Measurements from ENCODE around the gene SPTBN4.
"Not testable (repeated sequence)": the region's sequence is repeated elsewhere in the genome, so short reads cannot be mapped to it uniquely, and the experiment has no call there.

SPTBN4 gene

DNA sequence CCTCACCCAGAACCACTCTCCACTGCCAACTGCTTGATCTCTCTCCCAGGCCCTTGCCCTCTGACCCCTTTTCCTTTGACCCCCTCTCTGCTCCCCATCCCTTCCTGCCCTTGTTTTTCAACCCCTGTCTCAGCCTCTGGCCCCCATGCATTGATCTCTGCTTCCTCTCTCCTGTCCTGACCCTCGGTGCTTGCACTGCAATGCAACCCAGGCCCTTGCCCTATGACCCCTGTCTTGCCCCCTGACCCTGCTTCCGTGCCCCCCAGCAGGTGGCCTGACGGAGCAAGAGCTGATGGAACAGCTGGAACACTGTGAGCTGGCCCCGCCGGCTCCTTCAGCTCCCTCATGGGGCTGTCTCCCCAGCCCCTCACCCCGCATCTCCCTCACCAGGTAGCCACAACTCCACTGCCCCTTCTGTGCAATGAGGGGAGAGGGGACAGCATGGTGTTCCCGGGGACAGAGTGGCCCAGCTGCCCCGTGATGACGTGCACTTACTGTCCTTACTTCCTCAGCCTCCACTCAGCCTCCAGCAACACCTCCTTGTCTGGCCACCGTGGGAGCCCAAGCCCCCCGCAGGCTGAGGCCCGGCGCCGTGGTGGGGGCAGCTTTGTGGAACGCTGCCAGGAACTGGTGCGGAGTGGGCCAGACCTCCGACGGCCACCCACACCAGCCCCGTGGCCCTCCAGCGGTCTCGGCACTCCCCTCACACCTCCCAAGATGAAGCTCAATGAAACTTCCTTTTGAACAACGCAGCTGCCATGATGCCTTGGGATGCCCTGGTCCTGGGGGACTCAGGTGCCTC is 123.9 kb downstream of the SPTBN4 start:
- DNase-seq: no peak

DNA sequence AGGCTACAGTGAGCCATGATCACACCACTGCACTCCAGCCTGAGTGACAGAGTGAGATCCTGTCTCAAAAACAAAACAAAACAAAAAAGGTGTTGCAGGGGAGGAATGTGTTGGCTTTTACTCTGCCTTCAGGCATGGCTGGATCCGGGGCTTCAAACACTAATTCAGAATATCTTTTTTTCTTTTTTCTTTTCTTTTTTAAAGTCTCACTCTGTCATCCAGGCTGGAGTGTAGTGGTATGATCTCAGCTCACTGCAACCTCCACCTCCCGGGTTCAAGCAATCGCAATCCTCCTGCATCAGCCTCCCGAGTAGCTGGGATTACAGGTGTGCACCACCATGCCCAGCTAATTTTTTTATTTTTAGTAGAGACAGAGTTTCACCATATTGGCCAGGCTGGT is 124.9 kb downstream of the SPTBN4 start:
- DNase-seq: not testable (repeated sequence)

DNA sequence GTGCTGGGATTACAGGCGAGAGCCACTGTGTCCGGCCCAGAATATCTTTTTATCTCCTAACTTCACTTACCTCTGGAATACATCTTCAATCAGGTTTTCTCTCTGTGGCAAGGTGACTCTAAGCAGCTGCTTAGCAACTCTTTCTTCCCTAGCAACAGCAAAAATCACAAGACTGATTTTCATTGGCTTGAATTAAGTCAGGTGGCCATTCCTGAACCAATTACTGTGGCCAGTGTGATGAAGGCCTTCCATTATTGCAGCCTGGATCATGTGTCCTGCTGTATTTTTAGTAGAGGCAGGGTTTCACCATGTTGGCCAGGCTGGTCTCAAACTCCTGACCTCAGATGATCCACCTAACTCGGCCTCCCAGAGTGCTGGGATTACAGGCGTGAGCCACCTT is 125.4 kb downstream of the SPTBN4 start:
- DNase-seq: no peak

DNA sequence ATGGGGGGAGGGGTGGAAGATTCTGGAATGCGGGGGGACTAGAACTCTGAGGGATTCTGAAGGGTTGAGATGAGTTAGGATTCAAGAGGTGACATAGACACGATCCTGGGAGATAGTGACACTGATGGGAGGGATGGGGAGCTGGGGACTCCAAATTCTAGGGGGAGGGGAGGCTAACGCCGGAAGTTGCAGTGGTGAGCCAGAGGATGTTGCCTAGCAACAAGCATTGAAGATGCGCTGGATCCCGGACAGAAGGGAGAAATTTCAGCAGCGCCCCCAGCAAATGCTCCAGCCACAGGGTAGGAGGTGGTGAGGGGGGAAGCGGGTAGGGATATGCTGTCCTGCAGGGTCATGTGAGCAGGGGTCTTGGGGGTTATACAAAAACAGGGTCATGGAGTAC is 127.5 kb downstream of the SPTBN4 start:
- no peak for DNase-seq

DNA sequence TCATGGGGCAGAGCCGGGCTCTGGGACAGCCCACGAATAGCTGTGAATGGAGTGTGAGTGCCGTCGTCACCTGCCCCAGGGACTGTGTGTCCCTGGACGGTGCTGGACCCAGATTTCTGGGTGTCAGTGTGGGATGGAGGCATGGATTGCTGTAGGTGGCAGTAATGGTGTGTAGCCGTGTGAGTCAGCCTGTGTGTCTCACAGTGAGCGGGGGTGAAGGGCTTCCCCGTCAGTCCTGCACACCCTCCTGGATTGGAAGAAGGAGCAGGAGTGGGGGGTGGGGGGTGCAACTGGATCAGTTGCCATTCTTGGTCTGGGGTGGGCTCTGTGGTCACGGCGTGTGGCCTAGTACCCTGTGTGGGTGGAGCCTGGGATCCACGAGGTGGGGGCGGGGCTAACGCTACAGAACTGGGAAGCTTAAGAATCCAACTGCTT is 127.9 kb downstream of the SPTBN4 start:
- no peak for DNase-seq

DNA sequence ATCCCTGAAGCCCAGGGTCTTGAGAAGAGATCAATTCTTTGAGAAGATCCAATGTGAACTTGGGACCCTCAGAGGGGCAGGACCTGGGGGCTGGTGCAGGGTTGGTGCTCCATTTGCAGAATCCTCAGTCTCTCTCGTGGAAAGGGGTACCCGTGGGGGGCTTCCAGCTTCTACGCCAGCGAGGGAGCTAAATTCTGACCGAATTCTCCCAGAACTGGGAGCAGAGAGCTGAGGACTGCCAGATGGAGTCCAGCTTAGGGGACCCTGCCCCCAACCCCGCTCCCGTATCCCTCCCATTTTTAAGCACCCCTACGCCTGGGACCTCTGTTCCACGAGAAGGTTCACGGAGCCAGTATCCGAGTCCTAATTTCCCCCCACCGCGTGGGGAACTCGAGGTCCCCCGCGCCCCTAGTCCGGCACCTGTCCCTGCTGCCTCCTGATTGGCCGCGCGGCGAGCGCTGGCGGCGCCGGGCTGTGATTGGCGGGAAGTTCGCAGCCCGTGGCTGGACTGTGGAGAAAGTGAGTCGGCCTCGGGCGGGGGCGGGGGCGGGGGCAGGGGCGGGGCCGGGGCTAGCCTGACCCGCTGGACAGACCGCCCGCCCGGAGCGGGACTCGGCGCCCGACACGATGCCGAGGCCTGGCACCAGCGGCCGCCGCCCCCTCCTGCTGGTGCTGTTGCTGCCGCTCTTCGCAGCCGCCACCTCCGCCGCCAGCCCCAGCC is 130.0 kb downstream of the SPTBN4 start:
- peak; percentile 87 for DNase-seq

DNA sequence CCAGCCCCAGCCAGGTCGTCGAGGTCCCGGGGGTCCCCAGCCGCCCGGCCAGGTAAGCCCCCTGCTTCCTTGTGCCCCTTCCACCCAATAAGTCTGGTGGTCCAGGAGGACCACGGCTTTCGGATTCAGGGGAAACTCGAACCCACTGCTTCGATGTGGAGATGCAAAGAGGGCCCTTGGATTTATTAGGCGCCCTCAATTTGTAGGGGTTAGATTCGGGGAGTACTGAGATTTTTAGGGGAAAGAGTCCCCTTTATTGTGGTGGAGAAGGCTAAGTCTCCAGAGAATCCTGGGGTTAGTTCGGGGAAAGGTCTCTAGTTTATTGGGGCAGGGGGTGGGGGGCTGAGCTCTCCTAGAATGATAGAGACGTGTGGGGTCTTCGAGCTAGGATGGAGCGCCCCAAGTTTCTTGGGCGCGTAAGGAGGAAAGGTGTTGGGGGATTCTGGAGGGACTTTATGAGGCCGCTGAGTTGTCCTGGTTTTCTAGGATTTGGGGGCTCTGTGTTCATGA is 130.6 kb downstream of the SPTBN4 start:
- DNase-seq: no peak

DNA sequence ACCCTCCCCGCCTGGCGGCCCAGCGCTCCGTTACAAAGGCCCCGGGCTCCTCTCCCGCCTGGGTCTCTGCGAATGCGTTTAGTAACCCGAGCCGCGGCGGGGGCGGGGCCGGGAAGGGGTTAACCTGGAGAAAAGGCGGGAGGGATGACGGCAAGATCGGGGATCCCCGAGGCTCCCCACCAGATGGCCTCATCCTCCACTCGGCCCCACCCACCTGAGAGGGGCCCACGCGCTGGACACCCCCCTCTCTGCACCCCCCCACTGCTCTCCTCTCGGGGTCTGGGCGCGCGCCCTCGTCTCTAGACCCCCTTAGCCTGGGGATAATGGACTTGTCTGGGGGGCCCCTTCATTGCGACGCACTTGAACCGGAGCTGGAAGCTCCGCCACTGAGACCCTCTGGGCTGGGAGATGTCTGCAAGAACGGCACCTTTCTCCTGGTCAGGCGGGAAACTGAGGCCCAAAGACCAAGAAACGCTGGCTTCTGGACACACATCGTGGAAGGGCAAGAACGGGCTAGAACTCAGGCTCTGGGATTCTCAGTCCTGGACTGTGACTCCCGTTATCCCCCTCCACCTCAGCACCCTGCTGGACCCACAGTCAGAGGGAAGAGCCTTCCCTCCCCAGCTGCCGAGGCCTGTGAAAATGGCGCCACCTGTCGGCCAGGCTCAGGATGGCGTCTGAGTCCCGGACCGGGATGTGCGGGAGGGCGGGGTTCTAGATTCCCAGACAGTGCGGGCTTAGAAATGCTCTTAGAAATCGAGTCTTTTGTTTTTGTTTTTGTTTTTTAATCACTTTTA is 131.5 kb downstream of the SPTBN4 start:
- DNase-seq: peak; percentile 94

DNA sequence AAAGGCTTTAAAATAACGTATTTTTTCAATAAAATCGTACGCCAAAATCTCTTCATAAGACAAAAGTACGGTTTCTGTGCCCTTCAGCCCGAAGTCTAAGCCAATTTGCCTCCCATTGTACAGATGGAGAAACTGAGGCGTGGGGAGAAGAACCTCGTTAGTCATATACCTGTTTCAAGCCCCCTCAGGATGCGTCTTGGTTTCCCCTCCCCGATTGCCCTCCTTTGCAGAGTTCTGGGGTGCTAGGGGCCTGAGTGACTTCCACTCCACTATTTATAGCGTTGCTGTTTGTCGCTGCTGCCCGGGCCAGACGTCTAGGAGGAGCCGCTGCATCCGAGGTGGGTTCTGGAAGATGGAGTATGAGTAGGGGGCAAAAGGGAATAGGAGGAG is 132.1 kb downstream of the SPTBN4 start:
- peak; percentile 39 for DNase-seq

DNA sequence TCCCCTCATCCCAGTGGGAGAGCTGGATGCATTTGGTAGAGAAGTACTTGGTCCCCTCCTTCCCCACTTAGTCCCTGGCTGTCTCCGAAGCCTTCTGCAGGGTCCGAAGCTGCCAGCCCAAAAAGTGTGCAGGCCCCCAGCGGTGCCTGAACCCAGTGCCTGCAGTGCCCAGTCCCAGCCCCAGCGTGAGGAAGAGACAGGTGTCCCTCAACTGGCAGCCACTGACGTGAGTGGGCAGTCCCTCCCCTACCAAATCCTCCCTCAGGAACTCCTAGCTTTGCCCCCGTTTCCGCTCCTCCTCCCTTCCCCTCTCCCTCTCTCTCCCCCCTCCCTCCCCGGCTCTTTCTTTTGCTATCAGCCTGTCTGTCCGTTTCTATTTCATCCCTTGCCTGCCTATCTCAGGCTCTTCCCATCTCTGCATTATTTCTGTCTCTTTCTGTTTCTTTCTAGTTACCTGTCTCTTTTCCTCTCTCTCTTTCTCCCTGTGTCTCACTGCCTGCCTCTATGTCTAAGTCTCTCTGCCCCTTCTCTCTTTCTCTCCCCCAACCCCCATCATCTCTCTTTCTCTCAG is 132.6 kb downstream of the SPTBN4 start:
- DNase-seq: peak; percentile 55

DNA sequence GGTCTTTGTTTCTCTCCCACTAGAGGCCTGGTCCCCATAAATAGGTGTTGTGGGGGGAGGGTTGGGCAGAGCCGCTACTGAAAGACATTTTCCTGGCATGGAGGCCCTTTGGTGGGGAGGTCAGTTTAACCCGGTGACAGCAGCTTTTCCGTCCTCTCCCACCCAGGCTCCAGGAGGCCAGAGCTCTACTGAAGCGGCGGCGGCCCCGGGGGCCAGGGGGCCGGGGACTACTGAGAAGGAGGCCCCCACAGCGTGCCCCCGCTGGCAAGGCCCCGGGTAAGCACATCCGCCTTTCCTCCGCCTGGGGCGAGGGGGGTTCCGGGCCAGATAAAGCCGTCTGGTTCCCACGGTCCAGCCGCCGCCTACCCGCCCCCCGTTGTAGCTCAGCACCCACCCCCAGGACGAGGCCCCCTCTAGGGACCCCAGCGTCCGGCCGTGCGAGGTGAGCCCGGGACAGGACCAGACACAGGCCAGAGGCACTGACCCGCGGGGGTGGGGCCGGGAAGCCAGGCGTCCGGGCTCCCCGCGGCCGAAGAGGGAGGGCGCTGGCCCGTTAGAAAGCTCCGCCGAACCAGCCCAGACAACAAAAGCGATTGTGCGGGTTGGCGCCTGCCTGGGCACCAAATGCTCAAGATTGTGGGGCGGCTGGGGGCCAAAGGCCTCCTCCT is 133.2 kb downstream of the SPTBN4 start:
- DNase-seq: peak; percentile 53

DNA sequence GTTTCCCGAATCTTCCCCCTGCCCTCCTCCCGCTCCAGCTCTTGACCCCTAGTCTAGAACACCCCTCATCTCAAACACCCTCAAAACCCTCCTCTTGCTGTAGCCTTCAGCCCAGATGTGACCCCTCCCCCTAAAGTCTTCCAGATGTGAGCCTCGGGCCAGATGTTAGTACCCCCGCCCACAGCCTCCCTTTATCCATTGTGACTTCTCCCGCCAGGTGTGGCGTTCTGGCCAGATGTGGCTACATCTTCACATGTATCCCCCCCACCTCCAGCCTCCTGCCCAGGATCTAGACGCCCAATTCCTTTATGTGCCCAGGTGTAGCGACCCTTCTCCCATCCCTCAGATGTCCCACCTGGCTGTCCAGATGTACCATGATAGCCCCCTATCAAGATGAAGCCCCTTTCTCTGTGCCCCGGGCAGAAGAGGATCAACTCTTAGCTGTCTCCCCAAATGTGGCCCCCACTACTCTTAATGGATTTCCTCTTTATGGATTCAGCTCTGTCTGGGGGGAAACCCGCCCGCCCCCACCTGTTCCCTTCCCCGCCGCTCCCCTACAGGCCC is 133.9 kb downstream of the SPTBN4 start:
- DNase-seq: peak; percentile 49

DNA sequence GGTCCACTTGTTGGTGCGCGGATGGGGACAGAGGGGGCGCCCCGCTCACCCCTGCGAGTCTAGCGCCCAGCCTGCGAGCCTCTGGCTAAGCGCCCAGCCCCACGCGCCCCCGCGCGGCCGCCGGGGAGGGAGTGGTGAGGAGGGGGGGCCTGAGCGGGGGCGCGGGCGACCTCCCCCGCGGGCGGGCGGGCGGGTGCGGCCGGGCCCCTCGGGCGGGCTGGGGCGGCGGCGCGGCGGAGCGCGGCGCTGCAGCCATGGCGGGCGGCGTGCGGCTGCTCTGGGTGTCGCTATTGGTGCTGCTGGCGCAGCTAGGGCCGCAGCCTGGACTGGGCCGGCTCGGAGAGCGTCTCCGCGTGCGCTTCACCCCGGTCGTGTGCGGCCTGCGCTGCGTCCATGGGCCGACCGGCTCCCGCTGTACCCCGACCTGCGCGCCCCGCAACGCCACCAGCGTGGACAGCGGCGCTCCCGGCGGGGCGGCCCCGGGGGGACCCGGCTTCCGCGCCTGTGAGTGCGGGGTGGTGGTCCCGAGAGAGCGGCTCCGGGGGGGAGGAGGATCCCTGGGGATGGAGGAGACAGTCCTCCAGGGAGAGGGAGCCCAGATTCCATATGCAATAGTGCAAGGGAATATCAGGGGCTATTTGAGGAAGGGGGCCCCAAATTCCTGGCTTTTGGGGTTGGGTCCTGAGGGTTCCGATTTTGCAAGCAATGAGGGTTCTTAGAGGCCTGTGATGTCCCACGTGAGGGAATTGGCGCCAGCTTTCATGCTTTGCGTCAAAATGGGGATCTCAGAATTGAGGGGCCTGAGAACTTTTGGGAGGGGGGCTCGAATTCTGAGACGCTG is 134.6 kb downstream of the SPTBN4 start, which contains the start of gene LTBP4:
TSS of gene LTBP4 (plus strand) at position 236 of the 841 bp plus-strand sequence. CDS start at position 255, 19 bp downstream.
- peak; percentile 61 for DNase-seq

DNA sequence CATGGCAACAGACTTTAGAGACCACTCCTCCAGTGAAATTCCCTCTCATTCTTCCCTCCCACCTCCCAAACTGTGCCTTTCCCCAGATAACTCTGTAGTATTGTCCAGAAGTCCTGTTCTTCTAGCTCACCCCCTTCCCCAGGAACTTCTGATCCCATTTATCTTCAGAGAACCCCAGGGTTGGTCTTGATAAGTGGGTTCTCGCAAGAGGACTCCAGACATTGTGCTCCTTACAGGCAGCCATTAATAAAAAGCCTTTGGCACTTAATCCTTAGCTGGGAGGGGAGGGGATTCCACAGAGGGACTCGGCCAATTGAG is 136.2 kb downstream of the SPTBN4 start:
- peak; percentile 61 for DNase-seq

DNA sequence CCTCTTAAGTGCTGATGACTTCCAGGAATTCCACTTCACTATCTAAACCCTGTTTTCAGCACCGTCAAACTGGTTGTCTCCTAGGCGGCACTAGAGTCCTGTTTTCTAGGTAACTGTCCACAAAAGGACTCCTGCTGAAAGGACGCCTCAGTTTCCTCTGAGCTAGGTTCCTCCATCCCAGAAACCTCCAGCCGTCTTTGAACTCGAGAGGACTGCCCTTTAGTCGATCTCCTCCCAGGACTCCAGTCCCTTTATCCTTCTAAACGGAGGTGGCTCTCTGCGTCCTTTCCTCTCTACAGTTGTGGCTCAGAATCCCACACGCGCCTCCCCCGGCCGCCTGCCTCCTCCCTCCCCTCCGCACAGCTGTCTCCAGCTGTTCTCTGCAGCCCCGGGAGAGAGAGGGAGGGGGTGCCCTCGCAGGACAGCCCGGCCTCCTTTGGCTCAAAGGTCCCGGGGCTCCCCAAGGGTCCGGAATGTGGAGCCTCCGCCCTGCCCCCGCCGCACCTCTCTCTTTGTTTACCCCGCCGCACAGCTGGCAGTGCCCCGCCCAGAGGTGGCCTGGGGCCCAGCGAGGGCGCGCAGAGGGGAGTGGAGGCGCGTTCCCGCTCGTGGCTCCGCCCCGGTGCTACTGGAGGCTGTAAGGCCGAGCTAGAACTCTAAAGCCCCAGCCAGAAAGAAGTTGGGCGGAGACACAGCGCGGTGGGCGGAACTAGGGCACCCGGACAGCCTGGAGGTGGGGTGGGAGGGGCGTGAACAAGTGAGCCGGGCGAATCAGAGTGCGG is 136.8 kb downstream of the SPTBN4 start:
- peak; percentile 99 for DNase-seq

DNA sequence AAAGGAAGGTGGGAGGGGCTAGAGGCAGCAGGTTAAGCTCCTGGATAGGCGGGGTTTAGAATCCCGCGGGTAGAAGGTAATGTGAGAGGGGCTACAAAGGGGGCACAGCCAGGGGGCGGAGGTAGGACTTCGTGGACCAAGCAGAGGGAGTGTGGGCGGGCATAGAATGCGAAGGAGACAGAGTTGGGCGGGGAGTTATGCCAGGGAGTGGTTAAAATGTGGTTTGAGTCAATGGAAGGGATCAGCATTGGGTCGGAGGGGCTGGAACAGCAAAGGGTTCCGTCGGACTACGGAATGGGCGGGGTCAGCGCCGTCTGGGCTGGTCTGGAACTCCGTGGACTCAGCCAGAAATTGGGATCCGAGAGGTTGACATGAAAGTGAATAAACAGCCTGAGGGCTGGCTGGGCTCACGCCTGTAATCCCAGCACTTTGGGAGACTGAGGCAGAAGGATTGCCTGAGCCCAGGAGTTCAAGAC is 137.4 kb downstream of the SPTBN4 start:
- DNase-seq: no peak

DNA sequence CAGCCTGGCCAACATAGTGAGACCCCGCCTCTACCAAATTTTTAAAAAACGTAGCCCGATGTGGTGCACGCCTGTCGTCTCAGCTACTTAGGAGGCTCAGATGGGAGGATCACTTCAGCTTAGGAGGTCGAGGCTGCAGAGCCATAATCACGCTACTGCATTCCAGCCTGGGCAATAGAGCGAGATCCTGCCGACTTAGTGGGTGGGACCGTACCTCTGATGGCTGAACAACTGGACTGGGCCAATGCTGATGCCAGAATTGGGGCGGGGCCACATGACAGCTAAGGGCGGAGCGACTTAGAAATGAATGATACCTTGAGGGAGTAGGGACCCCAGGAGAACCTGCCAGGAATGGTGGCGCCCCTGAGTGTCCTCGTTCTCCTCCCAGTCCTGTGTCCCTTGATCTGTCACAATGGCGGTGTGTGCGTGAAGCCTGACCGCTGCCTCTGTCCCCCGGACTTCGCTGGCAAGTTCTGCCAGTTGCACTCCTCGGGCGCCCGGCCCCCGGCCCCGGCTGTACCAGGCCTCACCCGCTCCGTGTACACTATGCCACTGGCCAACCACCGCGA is 137.9 kb downstream of the SPTBN4 start:
- peak; percentile 42 for DNase-seq

DNA sequence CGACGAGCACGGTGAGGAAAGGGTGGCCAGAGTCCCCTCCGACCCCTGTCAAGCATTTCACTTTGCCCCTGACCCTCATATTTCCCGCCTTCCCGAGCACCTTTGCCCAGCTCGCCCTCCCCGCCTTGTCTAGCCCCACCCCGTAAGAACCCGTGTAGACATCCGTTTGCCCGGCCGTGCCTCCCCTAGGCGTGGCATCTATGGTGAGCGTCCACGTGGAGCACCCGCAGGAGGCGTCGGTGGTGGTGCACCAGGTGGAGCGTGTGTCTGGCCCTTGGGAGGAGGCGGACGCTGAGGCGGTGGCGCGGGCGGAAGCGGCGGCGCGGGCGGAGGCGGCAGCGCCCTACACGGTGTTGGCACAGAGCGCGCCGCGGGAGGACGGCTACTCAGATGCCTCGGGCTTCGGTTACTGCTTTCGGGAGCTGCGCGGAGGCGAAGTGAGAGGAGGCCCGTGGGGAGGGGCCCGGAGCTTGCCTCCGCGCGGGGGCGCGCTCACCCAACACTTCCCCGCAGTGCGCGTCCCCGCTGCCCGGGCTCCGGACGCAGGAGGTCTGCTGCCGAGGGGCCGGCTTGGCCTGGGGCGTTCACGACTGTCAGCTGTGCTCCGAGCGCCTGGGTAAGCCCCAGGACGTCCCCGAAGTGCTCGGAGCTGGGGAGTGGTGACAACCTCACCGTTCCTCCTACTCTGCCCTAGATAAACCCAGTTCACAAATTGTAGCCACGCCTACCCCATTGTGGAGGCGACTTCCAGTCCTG is 138.6 kb downstream of the SPTBN4 start:
- DNase-seq: peak; percentile 86

Measured in islet precursor cell (in vitro differentiated cells).